NCI-H748 treated with DMSO at 0.1 percent for 48 hours (cell line): ENCODE data around the gene LRRC30.
A peak's percentile ranks its signal among the peaks of the same experiment; 100 is the strongest.
"Not testable (repeated sequence)": the region's sequence is repeated elsewhere in the genome, so short reads cannot be mapped to it uniquely, and the experiment has no call there.

ENCODE experiments used
- DNase-seq: peaks from one replicate; lab custom pipeline; 2025; lab: John Stamatoyannopoulos, UW

The LRRC30 gene

GRCh38 chr18:7230626-7231349, at the start of gene LRRC30:
Gene LRRC30 (plus strand): TSS chr18:7231089. CDS start chr18:7231139, 50 bp downstream.
- DNase-seq, result no peak

- DNase-seq, result no peak
Observed at GRCh38 chr18:7185701-7186100, 45.2 kb upstream of the LRRC30 start.

- DNase-seq, result no peak
Observed at GRCh38 chr18:7190547-7191156, 40.2 kb upstream of the LRRC30 start.

GRCh38 chr18:7191736-7192135, 39.2 kb upstream of the LRRC30 start:
- no peak for DNase-seq

- no peak for DNase-seq
Observed at GRCh38 chr18:7195266-7195665, 35.6 kb upstream of the LRRC30 start.

GRCh38 chr18:7196421-7196820, 34.5 kb upstream of the LRRC30 start:
- DNase-seq, result no peak

GRCh38 chr18:7197854-7198253, 33.0 kb upstream of the LRRC30 start:
- no peak for DNase-seq

GRCh38 chr18:7198326-7198725, 32.6 kb upstream of the LRRC30 start:
- no peak for DNase-seq

- no peak for DNase-seq
Observed at GRCh38 chr18:7201096-7201495, 29.8 kb upstream of the LRRC30 start.

- no peak for DNase-seq
Observed at GRCh38 chr18:7202169-7202568, 28.7 kb upstream of the LRRC30 start.

GRCh38 chr18:7203601-7204000, 27.3 kb upstream of the LRRC30 start:
- DNase-seq, result not testable (repeated sequence)

- no peak for DNase-seq
Observed at GRCh38 chr18:7205346-7205745, 25.5 kb upstream of the LRRC30 start.

- DNase-seq, result no peak
Observed at GRCh38 chr18:7206217-7206616, 24.7 kb upstream of the LRRC30 start.

- no peak for DNase-seq
Observed at GRCh38 chr18:7207366-7207915, 23.4 kb upstream of the LRRC30 start.

- peak; percentile 69 for DNase-seq
Observed at GRCh38 chr18:7221424-7222155, 9.3 kb upstream of the LRRC30 start.

- peak; percentile 20 for DNase-seq
Observed at GRCh38 chr18:7224198-7224597, 6.7 kb upstream of the LRRC30 start.

GRCh38 chr18:7232218-7232617, 1.3 kb downstream of the LRRC30 start:
- DNase-seq, result no peak

GRCh38 chr18:7233134-7233810, 2.4 kb downstream of the LRRC30 start:
- DNase-seq, result no peak

- no peak for DNase-seq
Observed at GRCh38 chr18:7234091-7234490, 3.2 kb downstream of the LRRC30 start.

- DNase-seq, result no peak
Observed at GRCh38 chr18:7234956-7235355, 4.1 kb downstream of the LRRC30 start.

- DNase-seq, result no peak
Observed at GRCh38 chr18:7236072-7236471, 5.2 kb downstream of the LRRC30 start.

GRCh38 chr18:7236933-7237332, 6.0 kb downstream of the LRRC30 start:
- DNase-seq, result no peak
